H9 (cell line): ENCODE measurements around the gene MYH14. TPM values are rescaled to one million over a fixed set of nuclear protein-coding genes. Genes with fewer than 3 reads are reported as not detected.

Experiments
- DNase-seq: peaks from one replicate; pipeline ENCODE4 v3.0.0-alpha.2; 2017
- H2AFZ ChIP-seq: one replicate; pipeline ENCODE4 v1.6.1; 2013; ENCODE audit warnings: mild to moderate bottlenecking, low read length, control low read depth, moderate library complexity
- H2AK5ac ChIP-seq: 2 replicates; pipeline ENCODE4 v1.6.1; 2013; ENCODE audit warnings: low read length, control low read depth, mixed read lengths; ENCODE audit not compliant: insufficient read length
- H2BK120ac ChIP-seq: one replicate; pipeline ENCODE4 v1.6.1; 2013; ENCODE audit warnings: low read depth, mild to moderate bottlenecking, low read length, control low read depth, inconsistent platforms; ENCODE audit not compliant: poor library complexity, severe bottlenecking
- H2BK12ac ChIP-seq: 2 replicates; pipeline ENCODE4 v1.6.1; 2013; ENCODE audit warnings: low read length, control low read depth, mixed read lengths, low read depth; ENCODE audit not compliant: insufficient read length
- H2BK15ac ChIP-seq: 2 replicates; pipeline ENCODE4 v1.6.1; 2013; ENCODE audit warnings: low read depth, low read length, control low read depth
- H2BK20ac ChIP-seq: one replicate; pipeline ENCODE4 v1.6.1; 2013; ENCODE audit warnings: low read depth, mild to moderate bottlenecking, low read length, control low read depth, inconsistent platforms; ENCODE audit not compliant: poor library complexity, severe bottlenecking
- H2BK5ac ChIP-seq: 2 replicates; pipeline ENCODE4 v1.6.1; 2013; ENCODE audit warnings: low read length, control low read depth, mixed read lengths; ENCODE audit not compliant: insufficient read length
- H3K14ac ChIP-seq: 2 replicates; pipeline ENCODE4 v1.6.1; 2013; ENCODE audit warnings: low read length, control low read depth; ENCODE audit not compliant: insufficient read depth
- H3K18ac ChIP-seq: 2 replicates; pipeline ENCODE4 v1.6.1; 2013; ENCODE audit warnings: low read depth, mild to moderate bottlenecking, mixed read lengths, low read length, control low read depth; ENCODE audit not compliant: insufficient read length
- H3K23ac ChIP-seq: 2 replicates; pipeline ENCODE4 v1.6.1; 2013; ENCODE audit warnings: low read length, control low read depth, mixed read lengths, low read depth; ENCODE audit not compliant: insufficient read length
- H3K23me2 ChIP-seq: 2 replicates; pipeline ENCODE4 v1.6.1; 2013; ENCODE audit warnings: low read depth, mild to moderate bottlenecking, mixed read lengths, low read length, control low read depth; ENCODE audit not compliant: insufficient read length, poor library complexity, severe bottlenecking
- H3K27ac ChIP-seq: 2 replicates; pipeline ENCODE4 v1.5.1; 2013; ENCODE audit warnings: low read length, control low read depth, mixed read lengths, low read depth; ENCODE audit not compliant: insufficient read length
- H3K27me3 ChIP-seq: 2 replicates; pipeline ENCODE4 v1.6.1; 2013; ENCODE audit warnings: low read length, control low read depth, inconsistent platforms; ENCODE audit not compliant: insufficient read depth
- H3K4ac ChIP-seq: 2 replicates; pipeline ENCODE4 v1.6.1; 2013; ENCODE audit warnings: low read depth, mild to moderate bottlenecking, control low read depth, inconsistent platforms, low read length, moderate library complexity
- H3K4me1 ChIP-seq: 2 replicates; pipeline ENCODE4 v1.6.1; 2013; ENCODE audit warnings: low read length, control low read depth, inconsistent platforms; ENCODE audit not compliant: insufficient read depth
- H3K4me2 ChIP-seq: 2 replicates; pipeline ENCODE4 v1.6.1; 2013; ENCODE audit warnings: low read length, control low read depth, mixed read lengths; ENCODE audit not compliant: insufficient read length, insufficient read depth
- H3K56ac ChIP-seq: 2 replicates; pipeline ENCODE4 v1.6.1; 2013; ENCODE audit warnings: low read depth, mild to moderate bottlenecking, mixed read lengths, low read length, control low read depth; ENCODE audit not compliant: insufficient read length
- H3K79me1 ChIP-seq: 2 replicates; pipeline ENCODE4 v1.6.1; 2013; ENCODE audit warnings: low read depth, mild to moderate bottlenecking, moderate library complexity, low read length, control low read depth, inconsistent platforms; ENCODE audit not compliant: insufficient read depth, poor library complexity, severe bottlenecking
- H3K79me2 ChIP-seq: 2 replicates; pipeline ENCODE4 v1.6.1; 2013; ENCODE audit warnings: low read length, control low read depth, inconsistent platforms; ENCODE audit not compliant: insufficient read depth
- H3K9ac ChIP-seq: 2 replicates; pipeline ENCODE4 v1.6.1; 2013; ENCODE audit warnings: low read length, control low read depth, mixed read lengths; ENCODE audit not compliant: insufficient read length; ENCODE audit errors: extremely low read depth
- H3K9me3 ChIP-seq: one replicate; pipeline ENCODE4 v1.6.1; 2013; ENCODE audit warnings: low read depth, low read length, inconsistent platforms; ENCODE audit not compliant: control insufficient read depth
- H3T11ph ChIP-seq: one replicate; pipeline ENCODE4 v1.6.1; 2013; ENCODE audit warnings: mild to moderate bottlenecking, low read length, control low read depth, inconsistent platforms
- H4K20me1 ChIP-seq: one replicate; pipeline ENCODE4 v1.6.1; 2013; ENCODE audit not compliant: control insufficient read depth, insufficient read length, insufficient read depth
- H4K5ac ChIP-seq: 2 replicates; pipeline ENCODE4 v1.6.1; 2013; ENCODE audit warnings: low read depth, mild to moderate bottlenecking, mixed read lengths, low read length, control low read depth; ENCODE audit not compliant: insufficient read length
- H4K8ac ChIP-seq: replicated peaks from 2 replicates; pipeline ENCODE4 v1.6.1; 2013; ENCODE audit warnings: low read length, control low read depth, mixed read lengths, low read depth; ENCODE audit not compliant: insufficient read length
- H4K91ac ChIP-seq: 2 replicates; pipeline ENCODE4 v1.6.1; 2013; ENCODE audit warnings: low read depth, mild to moderate bottlenecking, moderate library complexity, mixed read lengths, low read length, control low read depth; ENCODE audit not compliant: insufficient read length
- H3K27ac Mint-ChIP-seq, 3 experiments: 2 replicates in 2 of 3; 3 replicates in 1 of 3; pipeline ENCODE4 v1.8.0; 2020 to 2021; ENCODE audit warnings: mixed read lengths in 3 of 3, mild to moderate bottlenecking in 1 of 3, moderate library complexity in 1 of 3
- H3K27me3 Mint-ChIP-seq: 2 replicates; pipeline ENCODE4 v1.8.0; 2021; ENCODE audit warnings: low read depth, mild to moderate bottlenecking, moderate library complexity, mixed read lengths
- H3K36me3 Mint-ChIP-seq, 3 experiments: 2 replicates in 2 of 3; 3 replicates in 1 of 3; pipeline ENCODE4 v1.8.0; 2020 to 2021; ENCODE audit warnings: low read depth in 3 of 3, mixed read lengths in 3 of 3; ENCODE audit not compliant: insufficient read depth in 1 of 3
- H3K4me1 Mint-ChIP-seq, 2 experiments: 2 replicates each; pipeline ENCODE4 v1.8.0; 2020; ENCODE audit warnings: mixed read lengths in 2 of 2
- H3K4me3 Mint-ChIP-seq, 2 experiments: 2 replicates in 1 of 2; 3 replicates in 1 of 2; pipeline ENCODE4 v1.8.0; 2020 to 2021; ENCODE audit warnings: mild to moderate bottlenecking in 2 of 2, mixed read lengths in 2 of 2, moderate library complexity in 1 of 2
- H3K9me3 Mint-ChIP-seq, 2 experiments: 2 replicates in 1 of 2; 3 replicates in 1 of 2; pipeline ENCODE4 v1.8.0; 2020; ENCODE audit warnings: mild to moderate bottlenecking in 2 of 2, mixed read lengths in 2 of 2, moderate library complexity in 1 of 2
- CTCF ChIP-seq: fragments of 200-600 bp; sonication (generic); conservative IDR thresholded peaks from 3 replicates; pipeline ENCODE4 v1.8.0; 2021; ENCODE audit warnings: antibody characterized with exemption, mild to moderate bottlenecking
- WGBS: extraction: QIAGEN DNeasy Blood & Tissue Kit; methylation state at CpG from one replicate; pipeline ENCODE4 v1.1.7; 2013; ENCODE audit warnings: missing lambda C conversion rate, low lambda C conversion rate, mixed read lengths; ENCODE audit not compliant: insufficient read length; ENCODE audit errors: extremely low coverage; 5-methylcytosine and 5-hydroxymethylcytosine counted together
- total RNA-seq: library from RNA; stranded (reverse); gene quantifications from 2 replicates; pipeline ENCODE4 v1.2.1, GENCODE V29; 2021

Gene MYH14
- total RNA-seq, 1 experiment from 2014 or later = 27.7 TPM

GRCh38 chr19:50173127-50173526 lies 30.3 kb upstream of the MYH14 start:
- Histone ChIP-seq H3K4me1 (no peaks in the 10 kb centered on the region), H4K8ac (no peak overlapping the region), H3T11ph (no peak overlapping the region), H3K27me3 (no peaks in the 10 kb centered on the region), H3K14ac (no peak overlapping the region), H3K9ac (no peak overlapping the region), H3K4ac (no peak overlapping the region), H4K5ac (no peak overlapping the region), H2BK20ac (no peak overlapping the region), H3K79me2 (no peaks in the 10 kb centered on the region), H3K79me1 (no peaks in the 10 kb centered on the region), H3K27ac (no peak overlapping the region), H2BK12ac (no peak overlapping the region), H3K23me2 (no peaks in the 10 kb centered on the region), H2BK15ac (no peak overlapping the region), H2AK5ac (no peak overlapping the region), H2BK120ac (no peak overlapping the region), H3K4me2 (no peak overlapping the region), H4K20me1 (no peaks in the 10 kb centered on the region), H3K23ac (no peak overlapping the region), H3K9me3 (no peaks in the 10 kb centered on the region), H3K18ac (no peak overlapping the region), H2AFZ (no peak overlapping the region), H3K56ac (no peak overlapping the region), H4K91ac (no peak overlapping the region), H2BK5ac (no peak overlapping the region)
- Mint-ChIP-seq H3K4me1 (no peaks in the 10 kb centered on the region), H3K4me3 (no peak overlapping the region), H3K9me3 (peaks cover 0 to 5% of the 10 kb centered on the region in 2 experiments; a peak in 1 of 5 replicates), H3K27me3 (peaks cover 3% of the 10 kb centered on the region), H3K36me3 (no peaks in the 10 kb centered on the region; a peak in 1 of 7 replicates), H3K27ac (no peak overlapping the region; a peak in 1 of 7 replicates)
- DNase-seq = no peak
- WGBS = no CpG with 5 or more reads among the region's 8 CpGs
- TF ChIP-seq CTCF = no peak
